ENCODE results near the gene MKRN2.

GRCh38 chr3:12568747-12569146 is 11.9 kb downstream of the MKRN2 start:
- TF ChIP-seq POLR2A (IDR thresholded peaks at IDR 0.05; ENCODE audit: low read depth, low read length) (no peak), CTCF (conservative IDR thresholded peaks at IDR 0.05; ENCODE audit: low read depth, low read length) (no peak), MXI1 (IDR thresholded peaks at IDR 0.05; ENCODE audit: borderline replicate concordance, low read depth, low read length) (no peak), CEBPB (IDR thresholded peaks at IDR 0.05; ENCODE audit: low read depth, low read length) (no peak), SMC3 (IDR thresholded peaks at IDR 0.05; ENCODE audit: low read depth, low read length) (no peak), BHLHE40 (IDR thresholded peaks at IDR 0.05; ENCODE audit: low read depth, low read length) (no peak), CHD1 (IDR thresholded peaks at IDR 0.05; ENCODE audit: low read depth, low read length) (no peak), MAFK (IDR thresholded peaks at IDR 0.05; ENCODE audit: low read depth, low read length) (no peak)

Data from IMR-90 (cell line).